NT2/D1 (cell line): Measurements from ENCODE around the gene KNOP1.

Source experiments
- SUZ12 ChIP-seq: IDR thresholded peaks from 2 replicates; pipeline ENCODE4 v1.6.1; 2011; ENCODE audit not compliant: insufficient read length, insufficient read depth; ENCODE audit errors: extremely low read depth
- YY1 ChIP-seq: IDR thresholded peaks from 2 replicates; pipeline ENCODE4 v1.6.1; 2011; ENCODE audit not compliant: insufficient read length, insufficient read depth

DNA sequence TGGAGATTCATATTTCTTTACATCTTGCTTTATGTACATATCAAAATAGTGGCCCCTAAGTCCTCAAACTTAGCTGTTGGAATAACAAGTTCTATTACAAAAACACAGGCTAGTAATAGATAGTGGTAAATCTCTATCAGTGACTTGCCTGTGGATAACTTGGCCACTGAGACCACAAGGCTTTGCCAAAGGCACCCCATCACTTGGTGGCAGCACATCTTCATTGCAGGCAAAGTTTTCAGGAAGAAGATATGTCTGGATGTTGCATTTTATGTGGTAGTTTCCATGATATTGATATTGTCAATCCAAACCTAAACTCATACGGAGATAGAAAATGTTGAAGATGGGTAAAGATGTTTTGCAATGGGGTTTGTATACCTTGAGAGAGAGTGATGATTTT is 58.5 kb downstream of the KNOP1 start:
- TF ChIP-seq YY1 (no peak), SUZ12 (no peak)
